WTC11 (cell line): ENCODE measurements around the gene ADGRE2. TPM values are rescaled to one million over a fixed set of nuclear protein-coding genes. Genes with fewer than 3 reads are reported as not detected.

ENCODE experiments used
- ATAC-seq: fragments of 200-7000 bp; cut with Tn5 transposase; 2 replicates; pipeline ENCODE4 v1.10.0; 2021; ENCODE audit warnings: mild to moderate bottlenecking, moderate library complexity
- CTCF ChIA-PET: fragments of 300-600 bp; sonication (Branson Sonifier 250); formaldehyde crosslinking; loops from one replicate; lab custom pipeline; 2021; ENCODE audit warnings: antibody characterized with exemption; lab: Charles Lee
- POLR2A ChIA-PET: fragments of 350-600 bp; sonication (Branson Sonifier 250); formaldehyde crosslinking; loops from one replicate; lab custom pipeline; 2021; ENCODE audit warnings: antibody characterized with exemption; lab: Charles Lee
- DNase-seq: peaks from one replicate; pipeline ENCODE4 v3.0.0; 2021; ENCODE audit warnings: low spot score
- H3K27ac Mint-ChIP-seq: 2 replicates; pipeline ENCODE4 v1.8.0; 2021; ENCODE audit warnings: mixed read lengths
- H3K27me3 Mint-ChIP-seq: 2 replicates; pipeline ENCODE4 v1.8.0; 2021; ENCODE audit warnings: low read depth, mild to moderate bottlenecking, moderate library complexity, mixed read lengths
- H3K36me3 Mint-ChIP-seq: 2 replicates; pipeline ENCODE4 v1.8.0; 2021; ENCODE audit warnings: mixed read lengths
- H3K4me1 Mint-ChIP-seq: 2 replicates; pipeline ENCODE4 v1.8.0; 2022; ENCODE audit warnings: mixed read lengths
- H3K4me3 Mint-ChIP-seq: 2 replicates; pipeline ENCODE4 v1.8.0; 2021; ENCODE audit warnings: mild to moderate bottlenecking, moderate library complexity, mixed read lengths
- H3K9me3 Mint-ChIP-seq: 2 replicates; pipeline ENCODE4 v1.8.0; 2021; ENCODE audit warnings: mixed read lengths
- AFF4 ChIP-seq: sonication (generic); formaldehyde crosslinking; IDR thresholded peaks from 2 replicates; pipeline ENCODE4 v1.8.1; 2023; ENCODE audit warnings: mild to moderate bottlenecking, missing genetic modification reagents, borderline replicate concordance
- ATF2 ChIP-seq: sonication (generic); formaldehyde crosslinking; IDR thresholded peaks from 2 replicates; pipeline ENCODE4 v1.8.1; 2022; ENCODE audit warnings: low read depth, missing genetic modification reagents, borderline replicate concordance
- ATF6 ChIP-seq: sonication (generic); formaldehyde crosslinking; IDR thresholded peaks from 2 replicates; pipeline ENCODE4 v1.8.1; 2023; ENCODE audit warnings: mild to moderate bottlenecking, missing genetic modification reagents
- CBFB ChIP-seq: sonication (generic); formaldehyde crosslinking; IDR thresholded peaks from 2 replicates; pipeline ENCODE4 v1.8.1; 2022; ENCODE audit warnings: mild to moderate bottlenecking, low read depth, missing genetic modification reagents
- CTCF ChIP-seq: fragments of 200-600 bp; IDR thresholded peaks from 2 replicates; pipeline ENCODE4 v1.8.0; 2022; ENCODE audit warnings: antibody characterized with exemption
- EMX1 ChIP-seq: fragments of 250-450 bp; sonication (Bioruptor Pico); IDR thresholded peaks from 2 replicates; pipeline ENCODE4 v1.8.0; 2021; ENCODE audit warnings: mild to moderate bottlenecking
- FOXJ3 ChIP-seq: sonication (generic); formaldehyde crosslinking; IDR thresholded peaks from 2 replicates; pipeline ENCODE4 v1.9.0; 2021; ENCODE audit warnings: missing genetic modification reagents, mild to moderate bottlenecking, borderline replicate concordance
- GABPB1 ChIP-seq: sonication (generic); formaldehyde crosslinking; IDR thresholded peaks from 2 replicates; pipeline ENCODE4 v1.8.1; 2023; ENCODE audit warnings: mild to moderate bottlenecking, missing genetic modification reagents
- GTF2I ChIP-seq: fragments of 250-450 bp; sonication (Bioruptor Pico); conservative IDR thresholded peaks from 2 replicates; pipeline ENCODE4 v1.4.0; 2021; ENCODE audit warnings: mild to moderate bottlenecking
- KAT7 ChIP-seq: sonication (generic); formaldehyde crosslinking; IDR thresholded peaks from 2 replicates; pipeline ENCODE4 v1.8.1; 2023; ENCODE audit warnings: missing genetic modification reagents, mild to moderate bottlenecking, borderline replicate concordance
- NR3C1 ChIP-seq: sonication (generic); formaldehyde crosslinking; conservative IDR thresholded peaks from 2 replicates; pipeline ENCODE4 v1.8.1; 2023; ENCODE audit warnings: low read depth, mild to moderate bottlenecking, missing genetic modification reagents
- RORB ChIP-seq: fragments of 250-450 bp; sonication (Bioruptor Pico); IDR thresholded peaks from 2 replicates; pipeline ENCODE4 v1.9.0; 2021; ENCODE audit warnings: mild to moderate bottlenecking
- ZNF232 ChIP-seq: sonication (generic); formaldehyde crosslinking; IDR thresholded peaks from 2 replicates; pipeline ENCODE4 v1.8.0; 2022; ENCODE audit warnings: mild to moderate bottlenecking, missing genetic modification reagents
- ZNF396 ChIP-seq: fragments of 250-450 bp; sonication (Bioruptor Pico); IDR thresholded peaks from 2 replicates; pipeline ENCODE4 v1.8.0; 2021; ENCODE audit warnings: mild to moderate bottlenecking, moderate library complexity, borderline replicate concordance
- ZNF512 ChIP-seq: sonication (generic); formaldehyde crosslinking; IDR thresholded peaks from 2 replicates; pipeline ENCODE4 v1.8.1; 2022; ENCODE audit warnings: missing genetic modification reagents, borderline replicate concordance
- total RNA-seq: library from RNA; stranded (reverse); gene quantifications from 3 replicates; pipeline ENCODE4 v1.2.3, GENCODE V29; 2021
- TF ChIP-seq, protein P1 (sequence below): sonication (generic); formaldehyde crosslinking; IDR thresholded peaks from 2 replicates; pipeline ENCODE4 v1.8.1; 2022; ENCODE audit warnings: mild to moderate bottlenecking, moderate library complexity, missing genetic modification reagents
- TF ChIP-seq, protein P2 (sequence below): fragments of 250-450 bp; sonication (Bioruptor Pico); IDR thresholded peaks from 2 replicates; pipeline ENCODE4 v2.1.2; 2022; ENCODE audit warnings: mild to moderate bottlenecking, moderate library complexity
- TF ChIP-seq, protein P3 (sequence below): sonication (generic); formaldehyde crosslinking; IDR thresholded peaks from 2 replicates; pipeline ENCODE4 v1.8.1; 2022; ENCODE audit warnings: mild to moderate bottlenecking, missing genetic modification reagents, moderate library complexity, borderline replicate concordance

The ADGRE2 gene
- total RNA-seq, 1 experiment from 2014 or later: 4.0 TPM

DNA sequence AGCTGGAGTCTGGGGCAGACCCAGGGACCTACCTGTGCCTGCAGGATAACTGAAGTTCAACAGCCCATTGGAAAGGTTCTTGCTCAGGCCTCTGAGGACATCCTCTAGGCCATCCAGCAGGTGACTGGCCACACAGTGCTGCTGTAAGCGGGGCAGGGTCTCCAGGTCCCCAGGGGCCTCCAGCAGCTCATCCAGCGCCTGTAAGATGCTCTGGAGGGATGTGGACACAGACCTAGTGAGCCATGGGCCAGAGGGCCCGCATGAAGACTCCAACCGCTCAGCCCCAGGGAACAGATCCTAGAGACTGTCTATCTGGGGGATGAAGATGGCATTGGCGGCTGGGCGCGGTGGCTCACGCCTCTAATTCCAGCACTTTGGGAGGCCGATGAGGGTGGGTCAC, 14.0 kb downstream of the ADGRE2 start:
- ChIA-PET CTCF (no interaction called here), POLR2A (interaction anchor here (0.7 kb wide), 1 partner anchor 1718 kb away, joined by 3 read pairs; no protein-coding TSS in a partner anchor)
- peaks cover 13% of the 10 kb centered on the region for H3K4me1 Mint-ChIP-seq
- no peak for TF ChIP-seq RORB
- TF ChIP-seq ATF6 (CRISPR knock-in tag): no peak
- TF ChIP-seq NR3C1 (CRISPR knock-in tag): no peak
- TF ChIP-seq, protein P1, sequence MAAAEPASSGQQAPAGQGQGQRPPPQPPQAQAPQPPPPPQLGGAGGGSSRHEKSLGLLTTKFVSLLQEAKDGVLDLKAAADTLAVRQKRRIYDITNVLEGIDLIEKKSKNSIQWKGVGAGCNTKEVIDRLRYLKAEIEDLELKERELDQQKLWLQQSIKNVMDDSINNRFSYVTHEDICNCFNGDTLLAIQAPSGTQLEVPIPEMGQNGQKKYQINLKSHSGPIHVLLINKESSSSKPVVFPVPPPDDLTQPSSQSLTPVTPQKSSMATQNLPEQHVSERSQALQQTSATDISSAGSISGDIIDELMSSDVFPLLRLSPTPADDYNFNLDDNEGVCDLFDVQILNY (CRISPR knock-in tag): no peak
- TF ChIP-seq, protein P2, sequence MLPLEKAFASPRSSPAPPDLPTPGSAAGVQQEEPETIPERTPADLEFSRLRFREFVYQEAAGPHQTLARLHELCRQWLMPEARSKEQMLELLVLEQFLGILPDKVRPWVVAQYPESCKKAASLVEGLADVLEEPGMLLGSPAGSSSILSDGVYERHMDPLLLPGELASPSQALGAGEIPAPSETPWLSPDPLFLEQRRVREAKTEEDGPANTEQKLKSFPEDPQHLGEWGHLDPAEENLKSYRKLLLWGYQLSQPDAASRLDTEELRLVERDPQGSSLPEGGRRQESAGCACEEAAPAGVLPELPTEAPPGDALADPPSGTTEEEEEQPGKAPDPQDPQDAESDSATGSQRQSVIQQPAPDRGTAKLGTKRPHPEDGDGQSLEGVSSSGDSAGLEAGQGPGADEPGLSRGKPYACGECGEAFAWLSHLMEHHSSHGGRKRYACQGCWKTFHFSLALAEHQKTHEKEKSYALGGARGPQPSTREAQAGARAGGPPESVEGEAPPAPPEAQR (CRISPR knock-in tag): no peak
- no peak for TF ChIP-seq ZNF512 (CRISPR knock-in tag)
- no peak for TF ChIP-seq KAT7 (CRISPR knock-in tag)
- no peak for TF ChIP-seq GABPB1 (CRISPR knock-in tag)
- no peak for TF ChIP-seq AFF4 (CRISPR knock-in tag)
- TF ChIP-seq CTCF: no peak
- no peak for TF ChIP-seq CBFB (CRISPR knock-in tag)
- TF ChIP-seq EMX1 (CRISPR knock-in tag): no peak
- no peak for TF ChIP-seq GTF2I
- TF ChIP-seq, protein P3, sequence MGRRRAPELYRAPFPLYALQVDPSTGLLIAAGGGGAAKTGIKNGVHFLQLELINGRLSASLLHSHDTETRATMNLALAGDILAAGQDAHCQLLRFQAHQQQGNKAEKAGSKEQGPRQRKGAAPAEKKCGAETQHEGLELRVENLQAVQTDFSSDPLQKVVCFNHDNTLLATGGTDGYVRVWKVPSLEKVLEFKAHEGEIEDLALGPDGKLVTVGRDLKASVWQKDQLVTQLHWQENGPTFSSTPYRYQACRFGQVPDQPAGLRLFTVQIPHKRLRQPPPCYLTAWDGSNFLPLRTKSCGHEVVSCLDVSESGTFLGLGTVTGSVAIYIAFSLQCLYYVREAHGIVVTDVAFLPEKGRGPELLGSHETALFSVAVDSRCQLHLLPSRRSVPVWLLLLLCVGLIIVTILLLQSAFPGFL (CRISPR knock-in tag): no peak
- TF ChIP-seq ZNF396 (CRISPR knock-in tag): no peak
- no peak for TF ChIP-seq ATF2 (CRISPR knock-in tag)
- no peak for TF ChIP-seq FOXJ3 (CRISPR knock-in tag)
- TF ChIP-seq ZNF232 (CRISPR knock-in tag): no peak
- no peak overlapping the region for H3K27ac Mint-ChIP-seq
- peaks cover 3% of the 10 kb centered on the region for H3K27me3 Mint-ChIP-seq
- peaks cover 31% of the 10 kb centered on the region for H3K36me3 Mint-ChIP-seq
- no peak overlapping the region for H3K4me3 Mint-ChIP-seq
- DNase-seq: no peak
- peaks cover 6% of the 10 kb centered on the region for H3K9me3 Mint-ChIP-seq
- no peak for ATAC-seq
